ENCODE data around the gene LRIT2. TPM values are rescaled to one million over a fixed set of nuclear protein-coding genes. Genes with fewer than 3 reads are reported as not detected.

The LRIT2 gene
- total RNA-seq, 1 experiment from 2014 or later: not detected

GRCh38 chr10:84244651-84245270, 19.4 kb upstream of the LRIT2 start, which contains the start of gene RGR:
Gene RGR, plus strand, starts transcription at chr10:84245053. Its CDS starts 38 bp downstream, at chr10:84245091.
- no peaks in the 10 kb centered on the region for H3K4me1 Mint-ChIP-seq (ENCODE audit: low read depth, unreplicated experiment)
- H3K27me3 Mint-ChIP-seq (ENCODE audit: unreplicated experiment): peaks cover 77% of the 10 kb centered on the region
- H3K4me3 Mint-ChIP-seq (ENCODE audit: low read depth, unreplicated experiment): no peak within 1 kb of the TSS
- BruUV-seq (replicated peaks): no TSS peak
- TF ChIP-seq CTCF (IDR thresholded peaks at IDR 0.05; ENCODE audit: unreplicated experiment): no peak
- CTCF ChIA-PET: no interaction called here
- H3K36me3 Mint-ChIP-seq (ENCODE audit: insufficient read depth, unreplicated experiment): peaks cover 5% of the 10 kb centered on the region
- no peaks in the 10 kb centered on the region for H3K9me3 Mint-ChIP-seq (ENCODE audit: low read depth, unreplicated experiment)
- H3K27ac Mint-ChIP-seq (ENCODE audit: unreplicated experiment): no peak within 1 kb of the TSS
- no peak for DNase-seq
- intact Hi-C loops (cut with micrococcal nuclease; ENCODE audit: unreplicated experiment): no loop called here

- BruUV-seq (replicated peaks): no TSS peak
- H3K27me3 Mint-ChIP-seq (ENCODE audit: unreplicated experiment): peaks cover 85% of the 10 kb centered on the region
- no peak for TF ChIP-seq CTCF (IDR thresholded peaks at IDR 0.05; ENCODE audit: unreplicated experiment)
- no peak for DNase-seq
- CTCF ChIA-PET: no interaction called here
- H3K9me3 Mint-ChIP-seq (ENCODE audit: low read depth, unreplicated experiment): no peaks in the 10 kb centered on the region
- peaks cover 5% of the 10 kb centered on the region for H3K36me3 Mint-ChIP-seq (ENCODE audit: insufficient read depth, unreplicated experiment)
- H3K4me3 Mint-ChIP-seq (ENCODE audit: low read depth, unreplicated experiment): no peak overlapping the region
- no peak overlapping the region for H3K27ac Mint-ChIP-seq (ENCODE audit: unreplicated experiment)
- intact Hi-C loops (cut with micrococcal nuclease; ENCODE audit: unreplicated experiment): no loop called here
- no peaks in the 10 kb centered on the region for H3K4me1 Mint-ChIP-seq (ENCODE audit: low read depth, unreplicated experiment)
Observed at GRCh38 chr10:84243759-84244158, 18.4 kb upstream of the LRIT2 start.

- TF ChIP-seq CTCF (IDR thresholded peaks at IDR 0.05; ENCODE audit: unreplicated experiment): no peak
- Mint-ChIP-seq H3K36me3 (ENCODE audit: insufficient read depth, unreplicated experiment) (peaks cover 5% of the 10 kb centered on the region), H3K27ac (ENCODE audit: unreplicated experiment) (no peak within 1 kb of the TSS), H3K4me1 (ENCODE audit: low read depth, unreplicated experiment) (no peaks in the 10 kb centered on the region), H3K27me3 (ENCODE audit: unreplicated experiment) (peaks cover 65% of the 10 kb centered on the region), H3K4me3 (ENCODE audit: low read depth, unreplicated experiment) (no peak within 1 kb of the TSS), H3K9me3 (ENCODE audit: low read depth, unreplicated experiment) (no peaks in the 10 kb centered on the region)
- CTCF ChIA-PET: no interaction called here
- no peak for DNase-seq
- BruUV-seq (replicated peaks): no TSS peak
- intact Hi-C loops (cut with micrococcal nuclease; ENCODE audit: unreplicated experiment): no loop called here
Observed at GRCh38 chr10:84241185-84241790, 15.9 kb upstream of the LRIT2 start, which contains the start of gene LRIT1. Gene LRIT1, minus strand, starts transcription at chr10:84241546. Its CDS starts 107 bp downstream, at chr10:84241439.

GRCh38 chr10:84238909-84239308, 13.6 kb upstream of the LRIT2 start:
- CTCF ChIA-PET: no interaction called here
- Mint-ChIP-seq H3K36me3 (ENCODE audit: insufficient read depth, unreplicated experiment) (no peaks in the 10 kb centered on the region), H3K9me3 (ENCODE audit: low read depth, unreplicated experiment) (no peaks in the 10 kb centered on the region), H3K27ac (ENCODE audit: unreplicated experiment) (no peak overlapping the region), H3K4me1 (ENCODE audit: low read depth, unreplicated experiment) (no peaks in the 10 kb centered on the region), H3K27me3 (ENCODE audit: unreplicated experiment) (peaks cover 47% of the 10 kb centered on the region), H3K4me3 (ENCODE audit: low read depth, unreplicated experiment) (no peak overlapping the region)
- DNase-seq: no peak
- no peak for TF ChIP-seq CTCF (IDR thresholded peaks at IDR 0.05; ENCODE audit: unreplicated experiment)
- intact Hi-C loops (cut with micrococcal nuclease; ENCODE audit: unreplicated experiment): no loop called here
- no TSS peak for BruUV-seq (replicated peaks)

Data from Calu3 (cell line).